ENCODE results near the gene PBRM1. TPM values are rescaled to one million over a fixed set of nuclear protein-coding genes. Genes with fewer than 3 reads are reported as not detected.

PBRM1 gene
- total and polyA plus RNA-seq, 7 donors, result 8.4 to 94.2 (median 82.8) TPM

- Histone ChIP-seq H3K27ac (peak overlapping the region in 1 of 4 donors; percentile 16), H3K27me3 (no peaks in the 10 kb centered on the region), H3K9me3 (no peaks in the 10 kb centered on the region), H3K4me3 (no peak overlapping the region), H3K4me1 (peaks cover 0 to 10% (median 6%) of the 10 kb centered on the region in 4 donors), H3K36me3 (peaks cover 12 to 72% (median 19%) of the 10 kb centered on the region in 4 donors)
- no peak for DNase-seq
- TF ChIP-seq POLR2AphosphoS5 (IDR thresholded peaks at IDR 0.05) (no peak), POLR2A (IDR thresholded peaks at IDR 0.05) (no peak), CTCF (IDR thresholded peaks at IDR 0.05) (no peak), EP300 (IDR thresholded peaks at IDR 0.05) (no peak)
- intact Hi-C loops (cut with DNase I), result no loop called here
- 57 to 81% methylated on average over 6 of the region's 6 CpGs for WGBS, 2 donors
Measured at GRCh38 chr3:52574056-52574965, 111.4 kb downstream of the PBRM1 start.

- Histone ChIP-seq H3K4me1 (peaks cover 0 to 10% (median 6%) of the 10 kb centered on the region in 4 donors), H3K36me3 (peaks cover 0 to 56% (median 5%) of the 10 kb centered on the region in 4 donors), H3K9me3 (no peaks in the 10 kb centered on the region), H3K27me3 (no peaks in the 10 kb centered on the region), H3K4me3 (no peak overlapping the region), H3K27ac (no peak overlapping the region)
- intact Hi-C loops (cut with DNase I), result no loop called here
- no peak for TF ChIP-seq CTCF (IDR thresholded peaks at IDR 0.05)
- no peak for TF ChIP-seq POLR2AphosphoS5 (IDR thresholded peaks at IDR 0.05)
- TF ChIP-seq POLR2A (IDR thresholded peaks at IDR 0.05), result no peak
- no peak for TF ChIP-seq EP300 (IDR thresholded peaks at IDR 0.05)
- DNase-seq, result no peak
- 75 to 91% methylated on average over 6 of the region's 6 CpGs for WGBS, 2 donors
Measured at GRCh38 chr3:52572221-52572620, 113.5 kb downstream of the PBRM1 start.

GRCh38 chr3:52570076-52570475, 115.6 kb downstream of the PBRM1 start:
- Histone ChIP-seq H3K36me3 (peaks cover 0 to 59% (median 5%) of the 10 kb centered on the region in 4 donors), H3K4me1 (peaks cover 0 to 10% (median 6%) of the 10 kb centered on the region in 4 donors), H3K9me3 (no peaks in the 10 kb centered on the region), H3K4me3 (no peak overlapping the region), H3K27ac (peak overlapping the region in 1 of 4 donors; percentile 42), H3K27me3 (no peaks in the 10 kb centered on the region)
- TF ChIP-seq POLR2AphosphoS5 (IDR thresholded peaks at IDR 0.05), result no peak
- TF ChIP-seq CTCF (IDR thresholded peaks at IDR 0.05), result no peak
- TF ChIP-seq POLR2A (IDR thresholded peaks at IDR 0.05), result no peak
- no peak for TF ChIP-seq EP300 (IDR thresholded peaks at IDR 0.05)
- no peak for DNase-seq
- intact Hi-C loops (cut with DNase I), result no loop called here
- WGBS, 2 donors, result 97 to 99% methylated on average over 4 of the region's 4 CpGs

GRCh38 chr3:52568069-52568468, 117.6 kb downstream of the PBRM1 start:
- no peaks in the 10 kb centered on the region for H3K9me3 ChIP-seq
- no peak overlapping the region for H3K27ac ChIP-seq
- peaks cover 0 to 56% (median 10%) of the 10 kb centered on the region in 4 donors for H3K36me3 ChIP-seq
- 59 to 73% methylated on average over 2 of the region's 2 CpGs for WGBS, 2 donors
- intact Hi-C loops (cut with DNase I), result no loop called here
- TF ChIP-seq CTCF (IDR thresholded peaks at IDR 0.05), result no peak
- TF ChIP-seq POLR2AphosphoS5 (IDR thresholded peaks at IDR 0.05), result no peak
- no peak for TF ChIP-seq EP300 (IDR thresholded peaks at IDR 0.05)
- DNase-seq, result no peak
- H3K27me3 ChIP-seq, result no peaks in the 10 kb centered on the region
- no peak overlapping the region for H3K4me3 ChIP-seq
- peaks cover 0 to 10% (median 6%) of the 10 kb centered on the region in 4 donors for H3K4me1 ChIP-seq
